Bronchial epithelial cell (primary cell): ENCODE results near the gene ZNF598. TPM values are rescaled to one million over a fixed set of nuclear protein-coding genes. Genes with fewer than 3 reads are reported as not detected.

ENCODE experiments used
- DNase-seq: peaks from one replicate; pipeline ENCODE4 v3.0.0-alpha.2; 2010; ENCODE audit warnings: low read depth
- FAIRE-seq: peaks from 2 replicates; lab custom pipeline; 2011; peaks lifted over from hg19 to GRCh38; lab: Jason Lieb, UNC
- H3K27me3 ChIP-seq: 2 replicates; pipeline ENCODE4 v1.5.1; 2011; ENCODE audit warnings: low read length; ENCODE audit not compliant: control insufficient read depth, insufficient read depth
- H3K36me3 ChIP-seq: 2 replicates; pipeline ENCODE4 v1.5.1; 2011; ENCODE audit warnings: low read length; ENCODE audit not compliant: control insufficient read depth, insufficient read depth
- H3K4me3 ChIP-seq: 2 replicates; pipeline ENCODE4 v1.5.1; 2011; ENCODE audit warnings: mild to moderate bottlenecking, low read depth, low read length, control low read depth
- total RNA-seq: library from RNA; depleted of rRNA; stranded (reverse); fragments of >200 nt; gene quantifications from 2 replicates; pipeline ENCODE4 v1.2.1, GENCODE V29; 2014
- TF ChIP-seq, protein P1 (sequence below): IDR thresholded peaks from 2 replicates; pipeline ENCODE4 v1.5.1; 2011; ENCODE audit warnings: mild to moderate bottlenecking, moderate library complexity, low read length, control low read depth, inconsistent platforms; ENCODE audit not compliant: insufficient read depth, severe bottlenecking

The ZNF598 gene
- total RNA-seq, 1 donor from 2014 or later, result 26.3 TPM

DNA sequence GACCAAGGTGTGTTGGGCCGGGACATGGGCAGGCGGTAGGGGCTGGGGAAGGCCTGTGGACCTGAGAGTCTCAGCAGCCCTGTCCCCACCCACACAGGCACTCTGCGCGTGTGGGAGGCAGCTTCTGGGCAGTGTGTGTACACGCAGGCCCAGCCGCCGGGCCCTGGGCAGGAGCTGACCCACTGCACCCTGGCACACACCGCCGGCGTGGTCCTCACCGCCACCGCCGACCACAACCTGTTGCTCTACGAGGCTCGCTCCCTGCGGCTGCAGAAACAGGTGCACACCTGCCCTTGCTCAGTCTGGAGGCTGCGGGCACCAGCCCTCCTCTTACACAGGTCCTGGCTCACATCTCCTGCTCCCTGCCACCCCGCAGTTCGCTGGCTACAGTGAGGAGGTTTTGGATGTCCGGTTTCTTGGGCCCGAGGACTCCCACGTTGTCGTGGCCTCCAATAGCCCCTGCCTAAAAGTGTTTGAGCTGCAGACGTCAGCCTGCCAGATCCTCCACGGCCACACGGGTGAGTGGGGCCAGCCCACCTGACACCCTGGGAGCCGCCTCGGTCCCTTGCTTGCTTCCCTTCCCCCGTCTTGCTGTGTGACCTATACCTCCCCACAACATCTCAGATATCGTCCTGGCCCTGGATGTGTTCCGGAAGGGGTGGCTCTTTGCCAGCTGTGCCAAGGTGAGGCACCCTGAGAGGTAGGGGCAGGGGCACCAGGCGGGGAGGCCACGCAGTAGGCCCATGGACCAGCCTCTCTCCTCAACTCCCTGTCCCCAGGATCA is 34.0 kb downstream of the ZNF598 start:
- DNase-seq (no peak), FAIRE-seq (no peak)
- no peaks in the 10 kb centered on the region for H3K27me3 ChIP-seq
- H3K36me3 ChIP-seq, result peaks cover 24% of the 10 kb centered on the region
- no peak overlapping the region for H3K4me3 ChIP-seq
- TF ChIP-seq, protein P1, sequence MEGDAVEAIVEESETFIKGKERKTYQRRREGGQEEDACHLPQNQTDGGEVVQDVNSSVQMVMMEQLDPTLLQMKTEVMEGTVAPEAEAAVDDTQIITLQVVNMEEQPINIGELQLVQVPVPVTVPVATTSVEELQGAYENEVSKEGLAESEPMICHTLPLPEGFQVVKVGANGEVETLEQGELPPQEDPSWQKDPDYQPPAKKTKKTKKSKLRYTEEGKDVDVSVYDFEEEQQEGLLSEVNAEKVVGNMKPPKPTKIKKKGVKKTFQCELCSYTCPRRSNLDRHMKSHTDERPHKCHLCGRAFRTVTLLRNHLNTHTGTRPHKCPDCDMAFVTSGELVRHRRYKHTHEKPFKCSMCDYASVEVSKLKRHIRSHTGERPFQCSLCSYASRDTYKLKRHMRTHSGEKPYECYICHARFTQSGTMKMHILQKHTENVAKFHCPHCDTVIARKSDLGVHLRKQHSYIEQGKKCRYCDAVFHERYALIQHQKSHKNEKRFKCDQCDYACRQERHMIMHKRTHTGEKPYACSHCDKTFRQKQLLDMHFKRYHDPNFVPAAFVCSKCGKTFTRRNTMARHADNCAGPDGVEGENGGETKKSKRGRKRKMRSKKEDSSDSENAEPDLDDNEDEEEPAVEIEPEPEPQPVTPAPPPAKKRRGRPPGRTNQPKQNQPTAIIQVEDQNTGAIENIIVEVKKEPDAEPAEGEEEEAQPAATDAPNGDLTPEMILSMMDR, result no peak

DNA sequence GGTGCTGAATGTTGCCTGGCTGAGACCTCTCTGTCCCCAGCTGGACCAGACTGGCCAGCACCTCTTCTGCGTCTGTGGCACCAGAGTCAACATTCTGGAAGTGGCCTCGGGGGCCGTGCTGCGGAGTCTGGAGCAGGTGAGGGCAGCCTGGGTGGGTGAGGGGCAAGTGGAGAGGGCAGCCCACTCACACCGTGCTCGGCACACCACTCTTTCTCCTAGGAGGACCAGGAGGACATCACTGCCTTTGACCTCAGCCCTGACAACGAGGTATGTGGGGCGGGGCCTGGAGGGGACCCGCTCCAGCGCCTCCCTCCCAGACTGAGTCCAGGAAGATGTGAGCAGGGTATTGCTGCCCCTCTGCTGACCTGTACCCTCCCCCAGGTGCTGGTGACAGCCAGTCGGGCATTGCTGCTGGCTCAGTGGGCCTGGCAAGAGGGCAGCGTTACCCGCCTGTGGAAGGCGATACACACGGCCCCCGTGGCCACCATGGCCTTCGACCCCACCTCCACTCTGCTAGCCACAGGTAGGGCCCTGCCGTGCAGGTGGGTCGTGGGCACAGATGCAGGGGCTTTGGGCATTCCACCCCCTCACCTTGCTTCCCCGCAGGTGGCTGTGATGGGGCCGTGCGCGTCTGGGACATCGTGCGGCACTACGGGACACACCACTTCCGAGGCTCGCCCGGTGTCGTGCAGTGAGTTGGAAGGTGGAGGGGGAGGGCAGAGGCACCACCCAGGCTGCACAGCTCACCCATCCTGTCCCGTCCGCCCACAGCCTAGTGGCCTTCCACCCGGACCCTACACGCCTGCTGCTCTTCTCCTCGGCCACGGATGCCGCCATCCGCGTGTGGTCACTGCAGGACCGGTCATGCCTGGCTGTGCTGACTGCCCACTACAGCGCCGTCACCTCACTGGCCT is 35.2 kb downstream of the ZNF598 start:
- FAIRE-seq, result no peak
- Histone ChIP-seq H3K36me3 (peaks cover 24% of the 10 kb centered on the region), H3K27me3 (no peaks in the 10 kb centered on the region), H3K4me3 (no peak overlapping the region)
- TF ChIP-seq, protein P1, result no peak
- no peak for DNase-seq

DNA sequence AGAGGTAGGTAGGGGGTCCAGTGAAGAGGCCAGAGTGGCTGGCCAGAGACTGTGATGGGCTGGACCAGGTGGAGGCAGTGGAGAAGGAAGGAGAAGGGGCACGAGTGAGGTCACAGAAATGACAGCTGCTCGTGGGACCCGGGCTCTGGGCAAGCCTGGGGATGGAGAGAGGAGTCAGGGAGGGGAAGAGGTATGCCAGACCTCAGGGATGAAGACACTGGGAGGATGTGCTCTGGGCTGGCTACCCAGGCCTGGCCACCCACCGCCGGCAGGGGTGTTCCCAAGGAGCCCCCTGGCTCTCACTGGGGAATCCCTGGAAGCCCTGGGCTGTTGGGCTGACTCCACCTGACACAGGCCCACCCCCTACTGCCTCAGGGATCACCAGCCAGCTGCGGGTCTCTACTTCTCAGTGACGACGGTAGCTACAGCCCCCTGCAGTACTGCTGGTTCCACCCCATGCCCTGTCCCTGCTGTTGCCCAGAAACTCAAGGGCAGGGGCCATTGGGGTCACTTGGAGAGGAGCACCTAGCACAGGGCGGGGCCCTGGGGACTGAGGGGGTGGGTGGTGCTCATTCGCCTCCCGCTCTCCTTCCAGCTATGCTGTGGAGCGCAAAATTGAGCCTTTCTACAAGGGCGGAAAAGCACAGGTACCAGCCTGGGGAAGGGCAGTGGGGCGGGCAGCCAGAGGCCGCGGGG is 36.0 kb downstream of the ZNF598 start:
- no peaks in the 10 kb centered on the region for H3K27me3 ChIP-seq
- no peak overlapping the region for H3K4me3 ChIP-seq
- FAIRE-seq, result no peak
- TF ChIP-seq, protein P1, result no peak
- no peak for DNase-seq
- H3K36me3 ChIP-seq, result peaks cover 24% of the 10 kb centered on the region

DNA sequence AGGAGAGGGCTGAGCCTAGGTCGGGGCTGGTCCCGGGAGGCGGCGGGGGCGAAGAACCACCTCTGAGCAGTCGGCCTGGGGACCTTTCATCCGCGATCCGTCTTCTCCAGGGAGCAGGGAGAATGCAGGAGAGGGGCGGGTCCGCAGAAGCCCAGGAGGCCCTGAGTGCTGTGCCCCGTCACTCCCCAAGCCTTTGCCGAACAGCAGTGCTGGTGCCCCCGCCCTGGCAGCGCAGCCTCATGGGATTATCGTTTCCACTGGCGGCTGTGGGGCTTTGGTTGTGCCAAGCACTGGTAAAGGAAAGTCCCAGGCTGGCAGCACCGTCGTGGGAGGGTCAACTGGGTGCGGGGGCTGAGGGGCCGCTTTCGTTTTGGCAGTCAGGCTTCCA is 37.1 kb downstream of the ZNF598 start:
- no peaks in the 10 kb centered on the region for H3K27me3 ChIP-seq
- no peak for DNase-seq
- no peak for FAIRE-seq
- TF ChIP-seq, protein P1, result no peak
- H3K36me3 ChIP-seq, result peaks cover 16% of the 10 kb centered on the region
- peak overlapping the region; percentile 99 for H3K4me3 ChIP-seq

DNA sequence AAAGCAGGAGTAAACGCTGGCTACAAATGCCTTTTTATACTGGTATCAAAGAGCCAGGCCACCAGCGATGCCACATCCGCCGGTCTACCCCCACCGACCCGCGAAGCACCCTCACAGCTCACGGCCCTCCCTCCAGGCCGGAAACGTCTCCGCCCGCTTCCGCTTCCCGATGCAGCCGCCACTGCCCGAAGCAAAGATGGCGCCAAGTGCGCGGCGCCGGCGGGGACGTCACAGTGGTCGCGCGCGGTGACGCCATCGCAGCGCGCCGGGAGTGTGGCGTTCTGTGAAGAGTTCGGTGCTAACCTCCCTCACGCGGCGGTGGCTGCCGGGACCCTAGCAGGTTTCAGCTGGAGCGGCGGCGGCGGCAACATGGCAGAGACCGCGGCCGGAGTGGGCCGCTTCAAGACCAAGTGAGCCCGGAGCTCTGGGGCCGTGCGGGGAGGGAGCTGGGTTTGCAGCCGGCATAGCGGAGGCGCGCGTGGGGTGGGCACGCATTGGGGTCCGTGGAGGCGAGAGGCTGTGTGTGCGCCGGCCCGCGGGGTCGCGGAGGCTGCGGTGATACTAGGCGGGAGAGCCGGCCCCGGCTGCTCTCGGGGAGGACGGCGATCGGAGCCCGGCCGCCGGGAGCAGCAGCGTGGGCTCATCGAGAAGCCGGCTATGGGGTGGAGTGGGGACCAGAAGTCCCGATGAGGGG is 37.7 kb downstream of the ZNF598 start, which contains the start of gene TBL3:
Gene TBL3, plus strand, starts transcription at position 258 of the 694 bp plus-strand sequence. Its CDS starts 112 bp downstream, at position 370.
- peak; percentile 79 for DNase-seq
- TF ChIP-seq, protein P1, result no peak
- FAIRE-seq, result no peak
- H3K4me3 ChIP-seq, result peak within 1 kb of the TSS; percentile 99
- H3K36me3 ChIP-seq, result peaks cover 16% of the 10 kb centered on the region
- H3K27me3 ChIP-seq, result no peaks in the 10 kb centered on the region
